ENCODE data around the gene C4B.
"Not testable (repeated sequence)": the region's sequence is repeated elsewhere in the genome, so short reads cannot be mapped to it uniquely, and the experiment has no call there.

- TF ChIP-seq CTCF (conservative IDR thresholded peaks at IDR 0.05; ENCODE audit: low read depth in 2 of 2); EZH2 (IDR thresholded peaks at IDR 0.05; ENCODE audit: low read depth, unreplicated experiment); POLR2AphosphoS5 (IDR thresholded peaks at IDR 0.05; ENCODE audit: low read depth); EZH2phosphoT487 (IDR thresholded peaks at IDR 0.05; ENCODE audit: unreplicated experiment): not testable (repeated sequence)
Measured at GRCh38 chr6:32010856-32011530, 3.6 kb upstream of the C4B start.

Measured in GM23338 (cell line).